GM12865 (cell line): ENCODE data around the gene MGMT.

Experiments used
- DNase-seq: peaks from one replicate; pipeline ENCODE4 v3.0.0; 2010; ENCODE audit warnings: low read depth
- H3K4me3 ChIP-seq: 2 replicates; pipeline ENCODE4 v1.5.1; 2011; ENCODE audit warnings: mild to moderate bottlenecking, low read depth, low read length, control low read depth
- CTCF ChIP-seq: IDR thresholded peaks from 2 replicates; pipeline ENCODE4 v1.5.1; 2011; ENCODE audit warnings: low read length, control low read depth, low read depth, inconsistent platforms; ENCODE audit not compliant: insufficient read depth; ENCODE audit errors: missing control alignments

MGMT gene

GRCh38 chr10:129767751-129768150, 300.7 kb downstream of the MGMT start:
- H3K4me3 ChIP-seq: no peak overlapping the region
- TF ChIP-seq CTCF: no peak
- DNase-seq: no peak

DNA sequence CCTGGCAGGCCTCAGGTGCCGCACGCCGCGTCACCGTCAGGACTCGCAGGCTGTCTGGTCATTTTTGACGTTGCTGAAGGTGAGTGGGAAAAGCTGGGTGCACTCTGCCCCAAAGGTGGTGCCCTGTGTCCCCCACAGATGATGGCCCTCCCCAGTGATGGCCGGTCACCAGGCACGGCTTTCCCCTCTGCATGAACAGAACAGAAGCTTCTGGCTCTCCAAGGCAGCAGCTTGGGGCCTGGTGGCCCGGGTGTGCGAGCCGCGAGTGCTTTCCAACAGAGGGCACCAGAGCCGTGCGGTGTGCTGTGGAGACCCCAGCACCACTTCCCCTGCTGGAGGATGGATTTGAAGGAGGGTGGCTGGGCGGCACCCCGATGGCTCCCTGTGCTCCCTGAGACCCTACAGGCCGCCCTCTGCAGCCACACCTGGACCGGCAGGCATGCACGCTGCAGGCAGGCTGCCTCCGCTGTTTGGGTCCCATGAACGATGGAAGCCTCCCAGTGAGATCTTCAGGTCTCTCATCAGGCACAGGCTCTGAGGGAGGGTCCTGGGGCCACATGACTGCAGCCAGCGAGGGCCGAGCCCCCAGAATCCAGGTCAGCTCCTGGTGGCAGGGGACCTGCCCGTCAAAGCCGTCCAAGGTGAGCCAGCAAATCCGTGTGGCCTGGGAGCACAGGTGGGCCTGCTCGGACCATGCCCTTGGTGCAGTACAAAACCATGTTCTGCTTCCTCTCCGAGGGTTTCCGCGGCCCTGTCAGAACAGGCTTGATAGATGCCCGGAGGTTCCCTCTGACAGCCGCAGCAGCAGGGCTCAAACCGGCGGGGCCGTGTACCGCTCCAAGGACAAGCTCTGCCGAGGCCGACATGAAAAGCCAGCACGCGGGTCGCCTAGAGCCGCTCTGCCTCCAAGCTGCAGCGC, 301.7 kb downstream of the MGMT start:
- H3K4me3 ChIP-seq: no peak overlapping the region
- DNase-seq: no peak
- no peak for TF ChIP-seq CTCF

DNA sequence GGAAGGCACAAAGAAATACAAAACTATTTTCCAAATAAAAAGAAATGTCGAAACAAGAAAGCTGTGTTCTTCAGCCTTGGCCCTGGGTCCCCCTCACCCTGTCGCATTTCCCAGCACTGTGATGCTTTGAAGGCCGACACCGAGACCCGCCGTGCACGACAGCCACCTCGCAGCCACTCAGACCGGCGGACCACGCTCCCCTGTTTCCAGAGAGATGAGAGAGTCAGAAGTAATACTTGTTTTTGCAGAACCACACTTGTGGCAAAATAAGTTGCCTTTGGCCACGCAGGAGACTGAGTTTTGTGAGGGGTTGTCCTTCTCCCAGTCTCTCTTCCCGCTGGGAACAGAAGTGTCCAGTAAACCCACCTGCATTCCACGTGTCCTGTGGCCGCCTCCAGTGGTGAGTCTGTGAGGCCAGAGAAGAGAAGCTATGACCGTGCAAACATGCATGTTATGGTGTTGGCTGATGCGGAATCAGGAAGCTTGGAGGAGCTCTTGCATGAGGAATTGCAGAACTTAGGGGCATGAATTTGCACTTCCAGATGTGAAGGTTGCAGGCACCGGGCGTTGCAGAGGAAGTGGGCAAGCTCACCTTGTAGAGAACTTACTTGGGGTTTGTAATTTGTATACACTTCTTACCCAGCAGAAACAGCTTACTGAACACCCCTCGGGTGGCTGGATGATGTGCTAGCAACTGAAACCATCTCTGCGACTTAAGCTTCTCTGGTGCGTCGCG, 302.5 kb downstream of the MGMT start:
- H3K4me3 ChIP-seq: no peak overlapping the region
- DNase-seq: no peak
- TF ChIP-seq CTCF: no peak

DNA sequence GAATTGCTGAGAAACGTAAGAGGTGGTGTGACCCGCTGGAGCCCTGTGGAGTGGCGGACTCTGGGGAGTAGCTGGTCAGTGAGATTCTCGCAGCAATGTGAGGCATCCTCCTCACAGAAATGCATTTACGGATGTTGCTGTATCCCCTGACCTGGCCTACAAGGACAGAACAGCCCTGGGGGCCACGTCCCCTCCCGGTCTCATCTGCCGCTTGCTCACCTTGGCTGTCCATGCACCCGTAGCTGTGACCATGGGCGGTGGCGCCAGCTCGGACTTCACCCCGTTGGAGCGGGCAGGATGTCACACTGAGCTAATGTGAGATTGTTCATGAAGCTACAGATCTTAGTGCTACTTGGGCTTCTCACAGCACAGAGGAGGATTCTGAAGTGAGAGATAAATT, 303.2 kb downstream of the MGMT start:
- no peak for TF ChIP-seq CTCF
- H3K4me3 ChIP-seq: no peak overlapping the region
- DNase-seq: no peak

DNA sequence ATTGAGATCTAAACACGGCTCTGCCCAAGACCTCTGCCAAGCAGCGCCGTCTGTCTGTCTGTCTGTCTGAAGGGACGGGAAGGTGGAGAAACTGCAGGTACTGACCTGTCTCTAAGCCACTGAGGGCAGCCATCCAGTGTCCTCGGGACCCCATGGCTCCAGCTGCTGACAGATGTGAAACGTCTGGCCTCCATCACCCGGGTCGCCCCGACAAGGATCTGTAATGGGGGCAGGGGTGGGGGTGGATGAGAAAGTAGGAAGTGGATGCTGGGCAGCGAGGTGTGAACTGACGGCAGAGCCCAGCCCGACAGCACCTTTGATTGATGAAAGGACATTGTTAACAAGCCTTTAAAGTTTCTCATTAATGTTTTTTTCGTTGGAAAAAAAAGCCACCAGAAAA, 304.0 kb downstream of the MGMT start:
- no peak overlapping the region for H3K4me3 ChIP-seq
- no peak for DNase-seq
- no peak for TF ChIP-seq CTCF

- no peak for TF ChIP-seq CTCF
- no peak for DNase-seq
- H3K4me3 ChIP-seq: no peak overlapping the region
These were observed 304.5 kb downstream of the MGMT start for GRCh38 chr10:129771576-129771975.
